HepG2 (cell line): ENCODE data around the gene B3GALT6. TPM values are rescaled to one million over a fixed set of nuclear protein-coding genes. Genes with fewer than 3 reads are reported as not detected.

Experiments used
- ATAC-seq: fragments of 200-7000 bp; cut with Tn5 transposase; 3 replicates; pipeline ENCODE4 v1.9.1; 2020; ENCODE audit warnings: mild to moderate bottlenecking, moderate library complexity
- BruUV-seq: library from RNA; stranded (reverse); fragments of 400-500 nt; replicated peaks from 2 replicates; lab custom pipeline; 2021; lab: Mats Ljungman, UMichigan
- CTCF ChIA-PET: fragments of 300-600 bp; formaldehyde crosslinking; extraction: SDS; loops from one replicate; lab custom pipeline; 2021; ENCODE audit warnings: low total read pairs, inconsistent platforms, low intra/inter-chr PET ratio; lab: Yijun Ruan, JAX
- POLR2A ChIA-PET: fragments of 350-600 bp; sonication (Branson Sonifier 250); formaldehyde crosslinking; loops from one replicate; lab custom pipeline; 2020; ENCODE audit warnings: antibody characterized with exemption, inconsistent platforms; lab: Yijun Ruan, JAX
- DNase-seq: peaks from one replicate; pipeline ENCODE4 v3.0.0-alpha.2; 2015; ENCODE audit warnings: low spot score
- FAIRE-seq: peaks from 3 replicates; lab custom pipeline; 2011; peaks lifted over from hg19 to GRCh38; lab: Jason Lieb, UNC
- H2AFZ ChIP-seq: one replicate; pipeline ENCODE4 v1.6.1; 2011; ENCODE audit warnings: low read length, inconsistent platforms
- H3K27ac ChIP-seq: fragments of 300-600 bp; 3 replicates; pipeline ENCODE4 v1.8.0; 2011; ENCODE audit warnings: mixed run types, mild to moderate bottlenecking, mixed read lengths, low read length, inconsistent platforms; ENCODE audit not compliant: insufficient read depth; ENCODE audit errors: extremely low read length
- H3K27me3 ChIP-seq, 2 experiments: fragments of 200-600 bp in 1 of 2; 2 replicates in 1 of 2; 3 replicates in 1 of 2; pipeline versions ENCODE4 v1.6.0 to v1.8.0; 2011; ENCODE audit warnings: low read length in 2 of 2, mild to moderate bottlenecking in 2 of 2, moderate library complexity in 2 of 2, inconsistent platforms in 1 of 2; ENCODE audit not compliant: insufficient read depth in 2 of 2, control insufficient read depth in 1 of 2
- H3K36me3 ChIP-seq, 2 experiments: fragments of 200-600 bp in 1 of 2; replicated peaks in 1 of 2; 2 replicates in 1 of 2; 3 replicates in 1 of 2; pipeline versions ENCODE4 v1.5.1 to v1.8.0; 2011; ENCODE audit warnings: low read length in 2 of 2, inconsistent platforms in 1 of 2; ENCODE audit not compliant: insufficient read depth in 2 of 2, control insufficient read depth in 1 of 2
- H3K4me1 ChIP-seq: 2 replicates; pipeline ENCODE4 v1.5.1; 2012; ENCODE audit warnings: low read length, inconsistent platforms; ENCODE audit not compliant: insufficient read depth
- H3K4me2 ChIP-seq: 2 replicates; pipeline ENCODE4 v1.6.0; 2011; ENCODE audit warnings: low read depth, low read length, inconsistent platforms
- H3K4me3 ChIP-seq, 3 experiments: fragments of 200-600 bp in 1 of 3; sonication (generic), shearing (Covaris generic) in 1 of 3; replicated peaks in 1 of 3; 2 replicates each; pipeline ENCODE4 v1.5.1; 2011 to 2016; ENCODE audit warnings: low read length in 3 of 3, inconsistent platforms in 2 of 3, low read depth in 2 of 3, mild to moderate bottlenecking in 2 of 3, control low read depth in 1 of 3, mixed read lengths in 1 of 3; ENCODE audit not compliant: insufficient read depth in 1 of 3
- H3K79me2 ChIP-seq: one replicate; pipeline ENCODE4 v1.6.1; 2011; ENCODE audit warnings: low read length, inconsistent platforms; ENCODE audit not compliant: insufficient read depth
- H3K9ac ChIP-seq: 2 replicates; pipeline ENCODE4 v1.6.0; 2011; ENCODE audit warnings: mild to moderate bottlenecking, low read depth, low read length, inconsistent platforms; ENCODE audit not compliant: insufficient read depth
- H3K9me3 ChIP-seq: 2 replicates; pipeline ENCODE4 v1.5.1; 2012; ENCODE audit warnings: mild to moderate bottlenecking, low read length
- H4K20me1 ChIP-seq: 2 replicates; pipeline ENCODE4 v1.6.0; 2011; ENCODE audit warnings: inconsistent platforms, mild to moderate bottlenecking, low read length, moderate library complexity; ENCODE audit not compliant: insufficient read depth
- ARID2 ChIP-seq: sonication (generic); formaldehyde crosslinking; IDR thresholded peaks from 2 replicates; pipeline ENCODE4 v1.8.1; 2022; ENCODE audit warnings: mild to moderate bottlenecking, missing genetic modification reagents, borderline replicate concordance
- ARNT2 ChIP-seq: sonication (generic); formaldehyde crosslinking; IDR thresholded peaks from 2 replicates; pipeline ENCODE4 v1.8.0; 2022; ENCODE audit warnings: mild to moderate bottlenecking, low read depth, missing genetic modification reagents, moderate library complexity
- HNRNPL ChIP-seq: fragments of 200-400 bp; formaldehyde crosslinking; IDR thresholded peaks from 2 replicates; pipeline ENCODE4 v1.6.1; 2017; ENCODE audit warnings: mild to moderate bottlenecking, low read depth, low read length
- NKX3-1 ChIP-seq: sonication (generic); formaldehyde crosslinking; IDR thresholded peaks from 2 replicates; pipeline ENCODE4 v1.5.0; 2020; ENCODE audit warnings: missing genetic modification reagents
- NR2C2 ChIP-seq: sonication (generic); formaldehyde crosslinking; IDR thresholded peaks from 2 replicates; pipeline ENCODE4 v1.4.0; 2020; ENCODE audit warnings: missing genetic modification reagents, mild to moderate bottlenecking, moderate library complexity, borderline replicate concordance
- RFX3 ChIP-seq: IDR thresholded peaks from 2 replicates; pipeline ENCODE4 v1.6.1; 2016; ENCODE audit warnings: missing biosample characterization, missing genetic modification reagents
- SIX1 ChIP-seq: sonication (generic); formaldehyde crosslinking; IDR thresholded peaks from 2 replicates; pipeline ENCODE4 v1.4.0; 2020; ENCODE audit warnings: missing genetic modification reagents, borderline replicate concordance
- TBP ChIP-seq: sonication (generic); formaldehyde crosslinking; IDR thresholded peaks from 2 replicates; pipeline ENCODE4 v1.5.0; 2020; ENCODE audit warnings: missing genetic modification reagents
- TP53 ChIP-seq: sonication (generic); formaldehyde crosslinking; conservative IDR thresholded peaks from 2 replicates; pipeline ENCODE4 v1.4.0; 2020; ENCODE audit warnings: missing genetic modification reagents
- ZNF143 ChIP-seq: sonication (generic); formaldehyde crosslinking; IDR thresholded peaks from 2 replicates; pipeline ENCODE4 v1.4.0; 2020; ENCODE audit warnings: missing genetic modification reagents
- WGBS: methylation state at CpG from one replicate; pipeline ENCODE4 v1.1.6; 2017; ENCODE audit warnings: low lambda C conversion rate; 5-methylcytosine and 5-hydroxymethylcytosine counted together
- in situ Hi-C: cut with HindIII; loops from 2 replicates; pipeline ENCODE4 v1.10.0; 2017; ENCODE audit warnings: low pct_unique_long_range_greater_than_20kb; ENCODE audit not compliant: extremely low pct_ligation_motif_present
- intact Hi-C: fragments of 100-400 bp; cut with micrococcal nuclease; formaldehyde crosslinking; loops from one replicate; pipeline ENCODE4 v1.10.0; 2022; ENCODE audit not compliant: unreplicated experiment
- polyA plus RNA-seq, 8 experiments: library from polyadenylated mRNA; depleted of rRNA in 3 of 8; stranded (reverse) in 7 of 8; unstranded in 1 of 8; fragments of >200 nt; fragmentation: Illumina TruSeq in 4 of 8; extraction: Trizol in 4 of 8; gene quantifications; 2 replicates each; pipeline versions ENCODE4 v1.2.1 to v1.2.3, GENCODE V29; 2011 to 2016; ENCODE audit warnings: low read depth in 4 of 8, missing spikeins in 1 of 8, mixed read lengths in 1 of 8; ENCODE audit not compliant: insufficient read depth in 1 of 8
- total RNA-seq, 5 experiments: library from RNA; depleted of rRNA; stranded (reverse); fragments of >200 nt; fragmentation: Illumina TruSeq; extraction: Trizol; gene quantifications; 2 replicates each; pipeline ENCODE4 v1.2.3, GENCODE V29; 2016; ENCODE audit warnings: low read depth in 1 of 5

B3GALT6 gene
- total and polyA plus RNA-seq, 2 of the 13 experiments (the other 11 are each of a cell fraction or from before 2014, with no cell fraction given), result 3.9 to 14.2 TPM

GRCh38 chr1:1210726-1211540, 21.1 kb upstream of the B3GALT6 start:
- no peaks in the 10 kb centered on the region for H3K79me2 ChIP-seq
- no peak overlapping the region for H3K4me3 ChIP-seq
- H3K27me3 ChIP-seq, result peaks cover 10 to 60% of the 10 kb centered on the region in 2 experiments; a peak in 3 of 5 replicates
- 60% methylated on average over 16 of the region's 31 CpGs for WGBS
- in situ Hi-C loops (no loop called here), intact Hi-C loops (no loop called here)
- FAIRE-seq, result no peak
- no peaks in the 10 kb centered on the region for H3K4me1 ChIP-seq
- no TSS peak for BruUV-seq
- no peaks in the 10 kb centered on the region for H3K9me3 ChIP-seq
- no peak overlapping the region for H3K4me2 ChIP-seq
- H2AFZ ChIP-seq, result no peak overlapping the region
- DNase-seq, result no peak
- no peak for ATAC-seq
- TF ChIP-seq ARNT2 (CRISPR knock-in tag) (no peak), SIX1 (CRISPR knock-in tag) (no peak), HNRNPL (0 out of 2 replicates have a peak, but pooled peaks have one; percentile 34)
- ChIA-PET CTCF (no interaction called here), POLR2A (interaction anchor here (0.8 kb wide), 1 partner anchor 86 kb away, joined by 3 read pairs; no protein-coding TSS in a partner anchor)
- H3K36me3 ChIP-seq, result no peaks in the 10 kb centered on the region
- no peak overlapping the region for H3K27ac ChIP-seq
- H3K9ac ChIP-seq, result no peak overlapping the region
- H4K20me1 ChIP-seq, result no peaks in the 10 kb centered on the region

- no TSS peak for BruUV-seq
- Histone ChIP-seq H3K27me3 (peaks cover 7 to 51% of the 10 kb centered on the region in 2 experiments; a peak in 3 of 5 replicates), H3K4me3 (no peak overlapping the region), H4K20me1 (no peaks in the 10 kb centered on the region), H3K36me3 (0 out of 5 replicates have a peak, but pooled peaks cover 0 to 5% of the 10 kb centered on the region in 2 experiments), H3K27ac (no peak overlapping the region), H3K4me1 (no peaks in the 10 kb centered on the region), H3K9ac (no peak overlapping the region), H2AFZ (no peak overlapping the region), H3K79me2 (no peaks in the 10 kb centered on the region), H3K9me3 (no peaks in the 10 kb centered on the region), H3K4me2 (no peak overlapping the region)
- intact Hi-C loops (no loop called here), in situ Hi-C loops (no loop called here)
- TF ChIP-seq ZNF143 (CRISPR knock-in tag), result no peak
- TF ChIP-seq TBP (CRISPR knock-in tag), result no peak
- TF ChIP-seq ARID2 (CRISPR knock-in tag), result no peak
- TF ChIP-seq NKX3-1, result no peak
- TF ChIP-seq RFX3 (CRISPR knock-in tag), result no peak
- no peak for TF ChIP-seq TP53 (CRISPR knock-in tag)
- no peak for TF ChIP-seq NR2C2 (CRISPR knock-in tag)
- ATAC-seq, result no peak
- no peak for FAIRE-seq
- POLR2A ChIA-PET, result no interaction called here
- CTCF ChIA-PET, result no interaction called here
- DNase-seq, result no peak
- WGBS, result no CpG with 5 or more reads among the region's 28 CpGs
These were observed 20.2 kb upstream of the B3GALT6 start for GRCh38 chr1:1211541-1212441.
